HCT116 (cell line): ENCODE results near the gene OBP2B. TPM values are rescaled to one million over a fixed set of nuclear protein-coding genes. Genes with fewer than 3 reads are reported as not detected.

Experiments
- ATAC-seq: fragments of 200-7000 bp; cut with Tn5 transposase; 2 replicates; pipeline ENCODE4 v1.9.1; 2020; ENCODE audit warnings: mild to moderate bottlenecking, moderate library complexity
- BruUV-seq: library from RNA; stranded (reverse); fragments of 400-500 nt; replicated peaks from 2 replicates; lab custom pipeline; 2021; lab: Mats Ljungman, UMichigan
- CTCF ChIA-PET: fragments of 300-600 bp; sonication (Branson Sonifier 250); formaldehyde crosslinking; loops from one replicate; lab custom pipeline; 2021; ENCODE audit warnings: antibody characterized with exemption; lab: Charles Lee
- POLR2A ChIA-PET: fragments of 300-600, 350-600 bp; sonication (Branson Sonifier 250); formaldehyde crosslinking; loops from one replicate; lab custom pipeline; 2021; ENCODE audit warnings: antibody characterized with exemption; lab: Charles Lee
- RAD21 ChIA-PET, 2 experiments: fragments of 300-600 bp; sonication (Branson Sonifier 250); formaldehyde crosslinking; loops; one replicate each; lab custom pipeline; 2023; ENCODE audit warnings: low total read pairs in 2 of 2; ENCODE audit not compliant: uncharacterized antibody in 2 of 2, unreplicated experiment in 2 of 2, low non-redundant PET in 1 of 2; lab: Charles Lee
- DNase-seq: peaks from one replicate; pipeline ENCODE4 v3.0.0-alpha.2; 2010; ENCODE audit warnings: low read depth, low spot score
- H2AFZ ChIP-seq: fragments of 200-600 bp; shearing (Covaris generic), sonication (generic); 2 replicates; pipeline ENCODE4 v1.6.1; 2017; ENCODE audit warnings: low read depth, mixed run types, mixed read lengths, antibody characterized with exemption, low read length; ENCODE audit not compliant: poor library complexity, severe bottlenecking
- H3K27ac ChIP-seq: 2 replicates; pipeline ENCODE4 v1.5.1; 2012; ENCODE audit warnings: low read depth, low read length
- H3K27me3 ChIP-seq: fragments of 200-600 bp; sonication (generic); 2 replicates; pipeline ENCODE4 v1.6.1; 2016; ENCODE audit warnings: mixed run types, low read length, mixed read lengths; ENCODE audit not compliant: insufficient read depth
- H3K36me3 ChIP-seq, 2 experiments: fragments of 200-500 bp in 1 of 2; fragments of 200-600 bp in 1 of 2; sonication (Bioruptor generic) in 1 of 2; sonication (generic) in 1 of 2; 2 replicates each; pipeline versions ENCODE4 v1.5.1 to v1.6.1; 2014 to 2016; ENCODE audit warnings: low read length in 2 of 2, inconsistent platforms in 1 of 2, mixed read lengths in 1 of 2, mixed run types in 1 of 2; ENCODE audit not compliant: insufficient read depth in 2 of 2, control insufficient read depth in 1 of 2
- H3K4me1 ChIP-seq, 2 experiments: fragments of 200-600 bp in 1 of 2; sonication (generic) in 1 of 2; 2 replicates each; pipeline versions ENCODE4 v1.5.1 to v1.6.1; 2012 to 2017; ENCODE audit warnings: low read length in 2 of 2, inconsistent platforms in 1 of 2, mild to moderate bottlenecking in 1 of 2, mixed read lengths in 1 of 2, mixed run types in 1 of 2, moderate library complexity in 1 of 2; ENCODE audit not compliant: insufficient read depth in 2 of 2, control insufficient read depth in 1 of 2
- H3K4me2 ChIP-seq: fragments of 200-600 bp; sonication (generic); 2 replicates; pipeline ENCODE4 v1.6.1; 2017; ENCODE audit warnings: mixed run types, low read length, mixed read lengths
- H3K4me3 ChIP-seq, 2 experiments: fragments of 200-600 bp in 1 of 2; sonication (generic) in 1 of 2; replicated peaks in 1 of 2; 2 replicates each; pipeline ENCODE4 v1.5.1; 2011 to 2016; ENCODE audit warnings: low read length in 2 of 2, control low read depth in 1 of 2, low read depth in 1 of 2, mild to moderate bottlenecking in 1 of 2, mixed read lengths in 1 of 2, mixed run types in 1 of 2
- H3K79me2 ChIP-seq: fragments of 200-600 bp; sonication (generic); 2 replicates; pipeline ENCODE4 v1.6.1; 2017; ENCODE audit warnings: mild to moderate bottlenecking, mixed run types, low read length, moderate library complexity, mixed read lengths; ENCODE audit not compliant: insufficient read depth
- H3K9ac ChIP-seq: fragments of 200-600 bp; sonication (generic); 2 replicates; pipeline ENCODE4 v1.6.1; 2016; ENCODE audit warnings: low read length, mixed read lengths
- H3K9me2 ChIP-seq: fragments of 200-600 bp; sonication (generic), shearing (Covaris generic); 2 replicates; pipeline ENCODE4 v1.6.1; 2017; ENCODE audit warnings: mixed run types, mild to moderate bottlenecking, moderate library complexity; ENCODE audit not compliant: insufficient read depth
- H3K9me3 ChIP-seq, 2 experiments: fragments of 200-500 bp in 1 of 2; fragments of 200-600 bp in 1 of 2; sonication (Bioruptor generic) in 1 of 2; sonication (generic) in 1 of 2; 2 replicates each; pipeline ENCODE4 v1.6.1; 2014 to 2017; ENCODE audit warnings: low read length in 2 of 2, mixed read lengths in 2 of 2, inconsistent platforms in 1 of 2, low read depth in 1 of 2, mild to moderate bottlenecking in 1 of 2, mixed run types in 1 of 2, moderate library complexity in 1 of 2; ENCODE audit not compliant: control insufficient read depth in 1 of 2, insufficient read depth in 1 of 2
- H4K20me1 ChIP-seq: fragments of 200-600 bp; sonication (generic), shearing (Covaris generic); 2 replicates; pipeline ENCODE4 v1.6.1; 2017; ENCODE audit warnings: mixed run types, mild to moderate bottlenecking, moderate library complexity; ENCODE audit not compliant: insufficient read depth
- ATF3 ChIP-seq: IDR thresholded peaks from 2 replicates; pipeline ENCODE4 v1.6.1; 2012
- CBX3 ChIP-seq: IDR thresholded peaks from 2 replicates; pipeline ENCODE4 v1.6.1; 2012; ENCODE audit warnings: low read depth
- CEBPB ChIP-seq: IDR thresholded peaks from 2 replicates; pipeline ENCODE4 v1.6.1; 2012; ENCODE audit warnings: low read depth
- CTCF ChIP-seq, 3 experiments: fragments of 200-600 bp in 1 of 3; sonication (generic) in 1 of 3; IDR thresholded peaks in 2 of 3; conservative IDR thresholded peaks in 1 of 3; 2 replicates each; pipeline ENCODE4 v1.5.1; 2012 to 2017; ENCODE audit warnings: low read depth in 2 of 3, low read length in 2 of 3, antibody characterized with exemption in 1 of 3, borderline replicate concordance in 1 of 3, control low read depth in 1 of 3, mild to moderate bottlenecking in 1 of 3, mixed read lengths in 1 of 3, mixed run types in 1 of 3, moderate library complexity in 1 of 3; ENCODE audit not compliant: insufficient read depth in 1 of 3
- EGR1 ChIP-seq: IDR thresholded peaks from 2 replicates; pipeline ENCODE4 v1.6.1; 2012; ENCODE audit warnings: low read depth
- ELF1 ChIP-seq: IDR thresholded peaks from 2 replicates; pipeline ENCODE4 v1.6.1; 2012; ENCODE audit warnings: low read depth, borderline replicate concordance
- EZH2phosphoT487 ChIP-seq: fragments of 200-600 bp; IDR thresholded peaks from 2 replicates; pipeline ENCODE4 v1.6.1; 2018; ENCODE audit warnings: antibody characterized with exemption, borderline replicate concordance
- FOSL1 ChIP-seq: IDR thresholded peaks from 2 replicates; pipeline ENCODE4 v1.6.1; 2012; ENCODE audit warnings: low read depth
- JUND ChIP-seq: IDR thresholded peaks from 2 replicates; pipeline ENCODE4 v1.6.1; 2012
- MAX ChIP-seq: IDR thresholded peaks from 2 replicates; pipeline ENCODE4 v1.6.1; 2012
- RAD21 ChIP-seq: IDR thresholded peaks from 2 replicates; pipeline ENCODE4 v1.6.1; 2012; ENCODE audit warnings: low read depth, mild to moderate bottlenecking
- REST ChIP-seq: IDR thresholded peaks from 2 replicates; pipeline ENCODE4 v1.6.1; 2012; ENCODE audit warnings: low read depth
- SIN3A ChIP-seq: IDR thresholded peaks from 2 replicates; pipeline ENCODE4 v1.6.1; 2012; ENCODE audit warnings: low read depth
- SP1 ChIP-seq: IDR thresholded peaks from 2 replicates; pipeline ENCODE4 v1.6.1; 2012; ENCODE audit warnings: low read depth
- SRF ChIP-seq: IDR thresholded peaks from 2 replicates; pipeline ENCODE4 v1.6.1; 2012; ENCODE audit warnings: low read depth
- TCF7L2 ChIP-seq: IDR thresholded peaks from 2 replicates; pipeline ENCODE4 v1.7.0; 2011; ENCODE audit warnings: borderline replicate concordance, inconsistent platforms; ENCODE audit not compliant: insufficient read depth, insufficient read length; ENCODE audit errors: extremely low read depth
- YY1 ChIP-seq: IDR thresholded peaks from 2 replicates; pipeline ENCODE4 v1.6.1; 2011; ENCODE audit warnings: low read length, low read depth, moderate library complexity, mild to moderate bottlenecking; ENCODE audit not compliant: insufficient replicate concordance; ENCODE audit errors: extremely low read depth
- ZBTB33 ChIP-seq: IDR thresholded peaks from 2 replicates; pipeline ENCODE4 v1.6.1; 2011; ENCODE audit warnings: mild to moderate bottlenecking, low read length, moderate library complexity; ENCODE audit not compliant: insufficient replicate concordance; ENCODE audit errors: extremely low read depth
- ZFX ChIP-seq: fragments of 450-650 bp; IDR thresholded peaks from 2 replicates; pipeline ENCODE4 v1.6.1; 2017
- intact Hi-C: fragments of 100-400 bp; cut with micrococcal nuclease; formaldehyde crosslinking; loops from 2 replicates; pipeline ENCODE4 v1.10.0; 2022
- total RNA-seq: library from RNA; stranded (reverse); gene quantifications from one replicate; pipeline ENCODE4 v1.2.1, GENCODE V29; 2021; ENCODE audit not compliant: unreplicated experiment

OBP2B gene
- total RNA-seq, 1 experiment from 2014 or later = not detected

GRCh38 chr9:133195029-133195428 lies 14.0 kb downstream of the OBP2B start (continued):
- no peak for TF ChIP-seq CTCF (IDR thresholded peaks at IDR 0.05 in 2 of 3, conservative IDR thresholded peaks at IDR 0.05 in 1 of 3; ENCODE audit: borderline replicate concordance in 1 of 3, insufficient read depth in 1 of 3, low read depth in 2 of 3, low read length in 2 of 3)
- TF ChIP-seq SIN3A = no peak
- no peak for TF ChIP-seq EZH2phosphoT487
- no peak for TF ChIP-seq CBX3

- no TSS peak for BruUV-seq
- POLR2A ChIA-PET = no interaction called here
Observed at GRCh38 chr9:133194597-133194996, 14.5 kb downstream of the OBP2B start.

More at GRCh38 chr9:133194597-133194996, 14.5 kb downstream of the OBP2B start:
- ChIA-PET CTCF (interaction anchor here (0.7 kb wide), 1 partner anchor 9 kb away, joined by 4 read pairs; no protein-coding TSS in a partner anchor), RAD21 (no interaction called here)
- Histone ChIP-seq H3K4me2 (no peak overlapping the region), H3K36me3 (no peaks in the 10 kb centered on the region), H3K9ac (no peak overlapping the region), H3K9me2 (no peaks in the 10 kb centered on the region), H3K27ac (no peak overlapping the region), H3K9me3 (0 out of 4 replicates have a peak, but pooled peaks cover 0 to 3% of the 10 kb centered on the region in 2 experiments), H3K4me3 (no peak overlapping the region), H3K4me1 (no peaks in the 10 kb centered on the region), H2AFZ (no peak overlapping the region), H3K27me3 (no peaks in the 10 kb centered on the region), H3K79me2 (no peaks in the 10 kb centered on the region), H4K20me1 (no peaks in the 10 kb centered on the region)
- TF ChIP-seq ATF3 = no peak
- no peak for TF ChIP-seq SRF
- TF ChIP-seq CBX3 = no peak
- TF ChIP-seq TCF7L2 = no peak
- TF ChIP-seq ELF1 = no peak
- no peak for TF ChIP-seq FOSL1
- no peak for TF ChIP-seq SP1
- TF ChIP-seq ZFX = no peak
- no peak for TF ChIP-seq ZBTB33
- TF ChIP-seq RAD21 = no peak
- no peak for TF ChIP-seq EGR1
- no peak for TF ChIP-seq MAX
- no peak for TF ChIP-seq CEBPB
- TF ChIP-seq REST = no peak
- TF ChIP-seq JUND = no peak
- TF ChIP-seq YY1 = no peak
- no peak for TF ChIP-seq SIN3A
- intact Hi-C loops = no loop called here
- DNase-seq (no peak), ATAC-seq (no peak)
